DOHH2 (cell line): Measurements from ENCODE around the gene NAIF1.
"Not testable (repeated sequence)": the region's sequence is repeated elsewhere in the genome, so short reads cannot be mapped to it uniquely, and the experiment has no call there.

ENCODE experiments used
- H3F3A ChIP-seq: fragments of 200-600 bp; sonication (generic), shearing (Covaris generic); 2 replicates; pipeline ENCODE4 v1.6.0; 2016; ENCODE audit warnings: antibody characterized with exemption, mild to moderate bottlenecking; ENCODE audit not compliant: control insufficient read depth, insufficient read depth
- H3K27ac ChIP-seq: fragments of 200-600 bp; sonication (generic); 2 replicates; pipeline ENCODE4 v1.5.1; 2014; ENCODE audit warnings: low read depth, mild to moderate bottlenecking, low read length, moderate library complexity
- H3K27me3 ChIP-seq: fragments of 200-600 bp; sonication (generic); 2 replicates; pipeline ENCODE4 v1.6.1; 2014; ENCODE audit warnings: mild to moderate bottlenecking, low read length, mixed read lengths; ENCODE audit not compliant: control insufficient read depth
- H3K36me3 ChIP-seq: fragments of 200-600 bp; sonication (generic); 2 replicates; pipeline ENCODE4 v1.6.1; 2014; ENCODE audit warnings: mild to moderate bottlenecking, low read length, moderate library complexity, mixed read lengths; ENCODE audit not compliant: control insufficient read depth
- H3K4me1 ChIP-seq: fragments of 200-600 bp; sonication (generic); 2 replicates; pipeline ENCODE4 v1.6.1; 2014; ENCODE audit warnings: mild to moderate bottlenecking, low read length, mixed read lengths; ENCODE audit not compliant: control insufficient read depth
- H3K4me2 ChIP-seq: fragments of 200-600 bp; sonication (generic); 2 replicates; pipeline ENCODE4 v1.6.0; 2014; ENCODE audit warnings: mild to moderate bottlenecking, low read length, moderate library complexity
- H3K4me3 ChIP-seq: fragments of 200-600 bp; sonication (generic); 2 replicates; pipeline ENCODE4 v1.5.1; 2014; ENCODE audit warnings: mild to moderate bottlenecking, low read length, mixed read lengths
- H3K79me2 ChIP-seq: fragments of 200-600 bp; sonication (generic); 2 replicates; pipeline ENCODE4 v1.6.1; 2014; ENCODE audit warnings: mild to moderate bottlenecking, low read length, mixed read lengths; ENCODE audit not compliant: control insufficient read depth
- H3K9me2 ChIP-seq: fragments of 200-600 bp; sonication (generic); replicated peaks from 2 replicates; pipeline ENCODE4 v1.6.1; 2014; ENCODE audit warnings: mild to moderate bottlenecking, low read length, mixed read lengths; ENCODE audit not compliant: control insufficient read depth
- H3K9me3 ChIP-seq: fragments of 200-600 bp; sonication (generic); 2 replicates; pipeline ENCODE4 v1.6.1; 2014; ENCODE audit warnings: antibody characterized with exemption, low read length, mixed read lengths; ENCODE audit not compliant: control insufficient read depth, insufficient read depth
- H4K20me1 ChIP-seq: fragments of 200-600 bp; sonication (generic); 2 replicates; pipeline ENCODE4 v1.6.0; 2014; ENCODE audit warnings: low read depth, mild to moderate bottlenecking, antibody characterized with exemption, low read length, moderate library complexity; ENCODE audit not compliant: control insufficient read depth, insufficient read depth
- CTCF ChIP-seq: fragments of 200-600 bp; sonication (generic); IDR thresholded peaks from one replicate; pipeline ENCODE4 v1.5.1; 2014; ENCODE audit warnings: antibody characterized with exemption, mild to moderate bottlenecking, low read depth, low read length; ENCODE audit not compliant: poor library complexity, severe bottlenecking
- EZH2phosphoT487 ChIP-seq: fragments of 200-600 bp; sonication (generic); IDR thresholded peaks from 2 replicates; pipeline ENCODE4 v1.6.1; 2017; ENCODE audit warnings: borderline replicate concordance, mild to moderate bottlenecking, antibody characterized with exemption, low read length, moderate library complexity, mixed read lengths

The NAIF1 gene

GRCh38 chr9:128043467-128043868, 23.7 kb downstream of the NAIF1 start:
- H3K4me1 ChIP-seq, result no peaks in the 10 kb centered on the region
- no peaks in the 10 kb centered on the region for H3K79me2 ChIP-seq
- no peak overlapping the region for H3K27ac ChIP-seq
- H3K27me3 ChIP-seq, result peaks cover 11% of the 10 kb centered on the region; the same call in 1 of the 2 replicates
- H3F3A ChIP-seq, result no peaks in the 10 kb centered on the region
- H3K4me2 ChIP-seq, result no peak overlapping the region
- no peak for TF ChIP-seq EZH2phosphoT487
- no peak for TF ChIP-seq CTCF
- H3K4me3 ChIP-seq, result no peak overlapping the region
- no peaks in the 10 kb centered on the region for H3K9me3 ChIP-seq
- H3K36me3 ChIP-seq, result no peaks in the 10 kb centered on the region
- H3K9me2 ChIP-seq, result no peaks in the 10 kb centered on the region
- no peaks in the 10 kb centered on the region for H4K20me1 ChIP-seq

GRCh38 chr9:128042043-128042442, 25.1 kb downstream of the NAIF1 start:
- Histone ChIP-seq H3K4me3 (no peak overlapping the region), H3F3A (no peaks in the 10 kb centered on the region), H3K27ac (no peak overlapping the region), H3K9me2 (no peaks in the 10 kb centered on the region), H3K36me3 (no peaks in the 10 kb centered on the region), H3K9me3 (no peaks in the 10 kb centered on the region), H3K4me2 (no peak overlapping the region), H3K27me3 (peaks cover 11% of the 10 kb centered on the region; the same call in 1 of the 2 replicates), H3K79me2 (no peaks in the 10 kb centered on the region), H4K20me1 (no peaks in the 10 kb centered on the region), H3K4me1 (no peaks in the 10 kb centered on the region)
- TF ChIP-seq CTCF (no peak), EZH2phosphoT487 (no peak)

- not testable (repeated sequence) for H3K9me2 ChIP-seq, H3K79me2 ChIP-seq, H3K9me3 ChIP-seq, H3K36me3 ChIP-seq, H3K27me3 ChIP-seq, H4K20me1 ChIP-seq, H3K4me3 ChIP-seq, H3K27ac ChIP-seq, H3K4me2 ChIP-seq, H3F3A ChIP-seq, H3K4me1 ChIP-seq
Measured at GRCh38 chr9:128040783-128041182, 26.3 kb downstream of the NAIF1 start.

GRCh38 chr9:128036522-128036921, 30.6 kb downstream of the NAIF1 start:
- not testable (repeated sequence) for H4K20me1 ChIP-seq, H3K36me3 ChIP-seq, H3K27ac ChIP-seq, H3K4me2 ChIP-seq, H3K4me3 ChIP-seq, H3K9me3 ChIP-seq, H3K9me2 ChIP-seq, H3K27me3 ChIP-seq, H3F3A ChIP-seq, H3K79me2 ChIP-seq
- peaks cover 30% of the 10 kb centered on the region for H3K4me1 ChIP-seq
